Natural killer cell treated with Interleukin-12 subunit alpha and Interleukin-12 subunit beta and Interleukin-15 and Interleukin-18, amount 100 ng/mL, for 72 hours (primary cell): ENCODE measurements around the gene MPRIP. TPM values are rescaled to one million over a fixed set of nuclear protein-coding genes. Genes with fewer than 3 reads are reported as not detected.
"Not testable (repeated sequence)": the region's sequence is repeated elsewhere in the genome, so short reads cannot be mapped to it uniquely, and the experiment has no call there.

Experiments used
- ATAC-seq, 2 donors: fragments of 150-1000 bp; cut with Tn5 transposase in 1 of 2; sonication (Bioruptor Pico), chemical (Tn5 transposase) in 1 of 2; 2 replicates each; pipeline ENCODE4 v1.10.0; 2021
- DNase-seq: peaks from one replicate; pipeline ENCODE4 v3.0.0; 2022; ENCODE audit warnings: low spot score
- H3K27ac Mint-ChIP-seq, 2 donors: 1 replicate in 1 of 2; 2 replicates in 1 of 2; pipeline ENCODE4 v1.8.0; 2022; ENCODE audit warnings: mixed read lengths in 2 of 2, mild to moderate bottlenecking in 1 of 2, moderate library complexity in 1 of 2
- H3K27me3 Mint-ChIP-seq, 2 donors: 1 replicate in 1 of 2; 2 replicates in 1 of 2; pipeline ENCODE4 v1.8.0; 2022; ENCODE audit warnings: mixed read lengths in 2 of 2
- H3K36me3 Mint-ChIP-seq: one replicate; pipeline ENCODE4 v1.8.0; 2022; ENCODE audit warnings: mixed read lengths
- H3K4me1 Mint-ChIP-seq, 2 donors: 1 replicate in 1 of 2; 2 replicates in 1 of 2; pipeline ENCODE4 v1.8.0; 2022; ENCODE audit warnings: low read depth in 2 of 2, mixed read lengths in 2 of 2, mild to moderate bottlenecking in 1 of 2
- H3K4me3 Mint-ChIP-seq: one replicate; pipeline ENCODE4 v1.8.0; 2022; ENCODE audit warnings: mixed read lengths
- H3K9me3 Mint-ChIP-seq: 2 replicates; pipeline ENCODE4 v1.8.0; 2022; ENCODE audit warnings: mixed read lengths
- total RNA-seq, 2 donors: library from RNA; stranded (reverse); gene quantifications; one replicate each; pipeline ENCODE4 v1.2.3, GENCODE V29; 2022

Gene MPRIP
- total RNA-seq, 2 donors from 2014 or later: 158 to 216 TPM

DNA sequence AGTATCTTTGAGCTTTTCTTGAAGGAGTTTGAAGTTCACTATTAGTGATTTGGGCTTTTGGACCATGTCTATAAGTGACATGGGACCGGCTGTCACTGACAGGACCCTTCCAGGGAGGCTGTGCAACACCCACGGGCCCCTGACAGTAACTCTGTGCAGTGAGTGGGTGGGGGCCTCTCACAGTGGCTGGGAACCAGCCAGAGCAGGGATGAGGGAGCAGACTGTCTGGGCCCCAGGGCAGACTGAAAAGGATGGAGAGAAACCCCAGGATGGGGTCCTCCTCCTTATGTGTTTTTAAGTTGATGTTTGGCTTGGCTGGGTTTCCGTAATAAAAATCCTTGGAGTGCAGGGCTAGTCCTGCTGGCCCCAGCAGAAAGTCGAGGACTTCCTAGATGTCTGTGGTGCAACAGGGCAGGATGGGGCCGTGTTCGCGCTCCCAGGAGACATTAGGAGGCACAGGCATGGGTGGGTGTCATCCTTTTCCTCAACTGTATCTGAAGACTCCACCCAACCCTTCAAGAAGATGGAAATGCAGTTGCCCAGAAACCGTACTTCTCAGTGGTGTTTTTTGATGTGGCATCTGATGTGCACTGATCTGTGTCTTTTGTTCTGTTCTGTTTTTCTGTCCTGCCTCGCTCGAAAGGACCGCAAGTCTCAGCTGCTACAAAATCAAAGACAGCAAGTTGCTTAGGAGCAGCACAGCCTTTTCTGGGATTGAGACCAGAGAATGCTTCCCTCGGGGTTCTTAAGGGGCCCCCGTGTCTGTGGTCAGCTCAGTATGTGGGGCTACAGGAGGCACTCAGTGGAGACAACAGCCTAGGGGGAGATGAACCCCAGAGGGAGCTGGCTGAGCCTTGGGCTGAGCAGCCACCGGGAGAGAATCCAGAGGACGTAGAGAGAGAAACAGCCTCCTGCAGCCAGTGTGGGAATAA is 139.7 kb downstream of the MPRIP start:
- ATAC-seq: no peak
- DNase-seq: no peak
- peak overlapping the region; percentile 66 to 94 for H3K27ac Mint-ChIP-seq
- H3K27me3 Mint-ChIP-seq: no peaks in the 10 kb centered on the region
- no peaks in the 10 kb centered on the region for H3K9me3 Mint-ChIP-seq
- H3K36me3 Mint-ChIP-seq: peaks cover 12% of the 10 kb centered on the region
- peaks cover 30 to 52% of the 10 kb centered on the region in 2 donors for H3K4me1 Mint-ChIP-seq
- H3K4me3 Mint-ChIP-seq: peak overlapping the region; percentile 32

DNA sequence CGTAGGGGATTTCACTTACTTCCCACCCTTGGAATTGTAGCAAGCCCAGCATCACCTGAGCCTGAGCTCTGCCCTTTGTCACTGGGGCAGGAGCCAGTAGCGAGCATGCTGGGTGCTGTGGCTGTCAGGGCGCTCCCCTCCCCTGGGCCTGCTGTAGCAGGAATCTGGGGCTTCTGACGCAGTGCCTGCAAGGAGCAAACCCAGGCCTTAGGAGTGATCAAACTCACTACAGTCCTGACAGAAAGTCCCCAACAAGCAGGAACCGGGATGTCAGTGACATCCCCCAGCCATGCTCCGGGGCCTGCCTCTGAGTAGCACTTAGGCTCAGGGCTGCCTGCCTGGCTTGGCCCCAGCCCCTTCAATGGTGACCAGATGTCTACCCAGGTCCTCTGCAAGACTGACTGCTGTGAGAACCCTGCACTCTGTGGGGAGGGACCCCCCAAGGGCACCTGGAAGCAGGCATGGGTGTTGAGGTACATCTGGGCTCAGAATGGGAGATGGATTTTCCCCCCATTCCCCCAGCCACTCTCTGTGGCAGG is 140.4 kb downstream of the MPRIP start:
- no peak for DNase-seq
- peaks cover 12% of the 10 kb centered on the region for H3K36me3 Mint-ChIP-seq
- H3K27ac Mint-ChIP-seq: peak overlapping the region in 1 of 2 donors; percentile 94
- H3K9me3 Mint-ChIP-seq: no peaks in the 10 kb centered on the region
- peaks cover 30 to 52% of the 10 kb centered on the region in 2 donors for H3K4me1 Mint-ChIP-seq
- no peak for ATAC-seq
- no peaks in the 10 kb centered on the region for H3K27me3 Mint-ChIP-seq
- H3K4me3 Mint-ChIP-seq: no peak overlapping the region

DNA sequence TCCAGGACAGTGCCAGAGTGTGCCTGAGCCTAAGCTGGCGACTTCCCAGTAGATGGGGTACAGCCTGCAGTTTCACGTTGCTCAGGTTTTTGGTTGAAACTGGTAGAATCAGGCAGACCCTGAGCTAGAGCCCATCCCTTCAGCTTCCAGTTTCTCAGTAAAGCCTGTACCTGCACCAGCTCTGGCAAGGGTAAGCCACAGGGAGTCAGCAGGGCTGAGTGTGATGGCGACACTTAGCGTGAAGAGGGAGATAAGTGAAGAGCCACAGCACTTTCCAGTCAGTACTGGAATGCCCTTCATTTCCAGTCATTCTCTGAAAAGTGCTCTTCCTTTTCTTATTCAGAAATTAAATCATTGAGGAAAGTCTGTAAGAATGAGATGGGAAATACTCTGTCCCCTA is 141.5 kb downstream of the MPRIP start:
- ATAC-seq (no peak), DNase-seq (no peak)
- H3K4me1 Mint-ChIP-seq: peaks cover 30 to 52% of the 10 kb centered on the region in 2 donors
- H3K4me3 Mint-ChIP-seq: peak overlapping the region; percentile 21
- peak overlapping the region; percentile 62 to 68 for H3K27ac Mint-ChIP-seq
- H3K36me3 Mint-ChIP-seq: peaks cover 12% of the 10 kb centered on the region
- no peaks in the 10 kb centered on the region for H3K9me3 Mint-ChIP-seq
- no peaks in the 10 kb centered on the region for H3K27me3 Mint-ChIP-seq

DNA sequence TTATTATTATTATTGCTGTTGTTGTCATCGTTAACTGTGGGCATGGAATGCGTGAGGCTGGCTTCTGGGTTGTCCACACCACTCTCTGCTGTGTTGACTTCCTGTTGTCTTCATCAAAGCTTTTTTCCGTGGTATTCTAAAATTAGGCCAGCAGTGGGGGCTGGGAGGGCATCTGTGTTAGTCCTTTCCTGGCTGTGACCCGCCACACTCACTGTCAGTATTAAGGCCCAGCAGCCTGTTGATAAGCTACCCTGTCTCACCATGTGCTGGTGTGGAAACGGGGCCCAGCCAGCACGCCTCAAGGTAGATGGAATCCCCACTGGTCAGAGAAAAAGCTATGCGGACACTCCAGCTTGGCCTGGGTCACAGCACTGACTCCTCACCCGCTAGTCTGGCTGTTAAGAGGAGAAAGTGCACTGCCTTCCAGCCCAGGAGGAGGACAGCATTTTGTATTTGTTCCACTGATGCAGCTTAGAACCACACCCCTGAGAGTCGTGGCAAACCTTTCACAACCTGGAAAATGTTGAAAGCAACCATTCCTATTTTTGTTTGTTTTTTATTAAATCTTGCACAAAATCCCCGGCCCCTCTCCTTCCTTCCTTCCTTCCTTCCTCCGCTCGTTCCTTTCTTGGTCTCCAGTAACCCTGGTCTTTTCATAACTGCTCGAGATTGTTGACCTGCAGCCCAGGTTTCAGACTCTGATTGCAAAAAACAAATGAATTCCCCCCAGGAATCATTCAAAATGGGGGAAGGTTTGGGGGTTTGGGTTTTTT is 142.9 kb downstream of the MPRIP start:
- not testable (repeated sequence) for H3K9me3 Mint-ChIP-seq, DNase-seq, H3K27me3 Mint-ChIP-seq, H3K36me3 Mint-ChIP-seq
- H3K27ac Mint-ChIP-seq: peak overlapping the region; percentile 68 to 81
- H3K4me3 Mint-ChIP-seq: peak overlapping the region; percentile 69
- H3K4me1 Mint-ChIP-seq: peaks cover 24 to 44% of the 10 kb centered on the region in 2 donors
- ATAC-seq: peak in 1 of 2 donors; percentile 55

DNA sequence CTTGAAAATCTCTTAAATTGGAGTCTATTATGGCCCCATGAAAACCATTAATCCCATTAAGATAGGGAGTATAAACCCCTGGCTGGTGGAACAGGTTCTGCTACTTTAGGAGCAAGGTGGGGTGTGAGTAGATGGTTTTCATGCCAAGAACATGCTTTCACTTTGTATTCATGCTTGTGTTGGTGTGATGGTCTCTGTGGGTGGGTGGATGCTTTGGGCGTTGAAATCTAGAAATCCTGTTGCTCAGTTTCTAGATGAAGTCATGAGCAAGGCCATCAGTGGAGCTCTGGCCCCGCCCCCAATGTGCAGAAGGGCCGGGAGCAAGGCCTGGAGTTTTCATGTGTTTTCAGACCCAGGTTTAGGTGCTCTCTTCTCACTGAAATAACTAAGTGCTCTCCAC is 143.8 kb downstream of the MPRIP start:
- Mint-ChIP-seq H3K27me3 (no peaks in the 10 kb centered on the region), H3K4me1 (peaks cover 21 to 39% of the 10 kb centered on the region in 2 donors), H3K4me3 (peak overlapping the region; percentile 69), H3K9me3 (no peaks in the 10 kb centered on the region), H3K27ac (peak overlapping the region; percentile 68 to 81), H3K36me3 (no peaks in the 10 kb centered on the region)
- ATAC-seq: peak in 1 of 2 donors; percentile 73
- no peak for DNase-seq

DNA sequence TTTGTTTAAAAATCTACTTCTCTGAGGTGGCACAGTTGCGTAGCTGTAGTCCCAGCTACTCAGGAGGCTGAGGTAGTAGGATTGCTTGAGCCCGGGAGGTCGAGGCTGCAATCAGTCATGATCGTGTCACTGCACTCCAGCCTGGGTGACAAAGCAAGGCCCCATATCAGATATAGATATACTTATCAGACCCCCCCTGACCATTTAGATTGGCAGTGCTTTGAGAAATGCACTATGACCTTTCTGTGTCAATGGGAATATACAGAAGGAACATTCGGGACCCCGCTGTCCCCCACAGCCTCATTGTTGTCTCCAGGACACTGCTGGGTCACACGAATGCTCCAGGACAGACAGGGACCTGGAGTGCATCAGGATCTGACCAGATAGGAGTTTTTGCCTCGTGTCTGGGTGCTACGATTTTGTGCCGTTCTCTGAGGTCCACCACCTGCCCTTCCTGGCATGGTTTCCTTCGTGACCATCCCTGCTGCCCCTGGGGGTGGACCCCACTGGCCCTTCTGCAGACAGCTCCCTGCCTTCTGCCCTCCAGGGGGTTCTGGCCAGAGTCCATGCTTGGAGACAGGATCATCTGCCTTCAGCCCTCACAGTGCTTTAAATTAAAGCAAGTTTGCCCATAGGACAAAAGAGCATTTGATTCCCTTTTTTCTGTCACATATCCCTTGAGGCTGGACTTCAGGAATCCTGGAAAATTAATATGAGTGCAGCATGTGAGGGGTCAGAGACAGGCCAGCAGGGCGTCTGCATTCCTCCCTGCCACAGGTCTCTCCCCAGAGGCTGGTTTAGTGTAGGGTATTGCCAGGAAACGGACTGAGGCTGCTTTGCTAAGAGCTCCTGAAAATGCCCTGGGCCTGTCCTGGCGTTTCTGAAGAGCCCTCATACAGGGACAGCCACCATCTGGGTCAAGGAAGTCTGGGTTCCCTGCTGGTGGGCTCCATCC is 144.6 kb downstream of the MPRIP start:
- peaks cover 21 to 34% of the 10 kb centered on the region in 2 donors for H3K4me1 Mint-ChIP-seq
- no peak for DNase-seq
- no peaks in the 10 kb centered on the region for H3K9me3 Mint-ChIP-seq
- ATAC-seq: no peak
- no peaks in the 10 kb centered on the region for H3K36me3 Mint-ChIP-seq
- peak overlapping the region in 1 of 2 donors; percentile 68 for H3K27ac Mint-ChIP-seq
- H3K27me3 Mint-ChIP-seq: no peaks in the 10 kb centered on the region
- peak overlapping the region; percentile 69 for H3K4me3 Mint-ChIP-seq

DNA sequence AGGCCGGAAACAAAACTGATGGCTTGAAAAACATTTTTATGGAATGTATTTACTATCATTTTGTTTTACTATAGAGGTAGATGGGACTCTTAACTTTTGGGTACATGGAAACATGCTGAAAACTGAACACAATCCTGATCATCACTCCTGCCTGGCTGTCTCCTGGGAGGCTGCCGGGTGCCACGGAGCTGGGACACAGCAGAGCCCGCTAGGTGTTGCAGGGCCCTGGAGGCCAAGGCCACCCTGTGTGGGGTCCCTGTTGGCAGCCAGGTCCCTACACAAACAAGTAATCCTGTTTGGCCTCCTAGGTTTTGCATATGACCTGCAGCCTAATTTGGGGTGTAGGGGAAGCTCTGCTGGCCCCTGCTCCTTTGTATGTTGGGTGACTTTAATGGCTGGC is 146.3 kb downstream of the MPRIP start:
- no peaks in the 10 kb centered on the region for H3K36me3 Mint-ChIP-seq
- no peak for ATAC-seq
- H3K4me1 Mint-ChIP-seq: peaks cover 21 to 29% of the 10 kb centered on the region in 2 donors
- H3K27ac Mint-ChIP-seq: no peak overlapping the region
- DNase-seq: no peak
- H3K9me3 Mint-ChIP-seq: no peaks in the 10 kb centered on the region
- H3K4me3 Mint-ChIP-seq: no peak overlapping the region
- no peaks in the 10 kb centered on the region for H3K27me3 Mint-ChIP-seq

DNA sequence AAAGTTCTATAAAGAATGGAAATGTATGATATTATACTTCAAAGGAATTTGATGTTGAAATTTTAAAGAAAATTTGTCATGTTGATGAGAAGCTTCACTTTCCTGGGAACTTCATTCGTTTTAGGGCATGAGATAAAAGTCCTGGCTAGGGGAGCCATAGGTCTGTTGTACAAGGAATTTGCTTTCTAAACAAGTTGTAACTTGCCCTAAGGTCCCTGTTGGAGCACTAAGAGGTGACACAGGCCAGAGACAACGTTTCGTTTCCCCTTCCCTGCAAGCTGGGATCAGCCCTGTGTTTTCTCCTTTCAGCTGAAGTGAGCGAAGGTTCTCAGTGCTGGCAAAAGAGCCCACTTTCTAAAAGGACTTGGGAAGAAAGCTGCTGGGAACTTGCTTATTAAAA is 147.3 kb downstream of the MPRIP start:
- H3K9me3 Mint-ChIP-seq: no peaks in the 10 kb centered on the region
- no peak for ATAC-seq
- H3K4me1 Mint-ChIP-seq: peaks cover 15 to 20% of the 10 kb centered on the region in 2 donors
- DNase-seq: no peak
- no peak overlapping the region for H3K27ac Mint-ChIP-seq
- H3K36me3 Mint-ChIP-seq: no peaks in the 10 kb centered on the region
- no peak overlapping the region for H3K4me3 Mint-ChIP-seq
- no peaks in the 10 kb centered on the region for H3K27me3 Mint-ChIP-seq

DNA sequence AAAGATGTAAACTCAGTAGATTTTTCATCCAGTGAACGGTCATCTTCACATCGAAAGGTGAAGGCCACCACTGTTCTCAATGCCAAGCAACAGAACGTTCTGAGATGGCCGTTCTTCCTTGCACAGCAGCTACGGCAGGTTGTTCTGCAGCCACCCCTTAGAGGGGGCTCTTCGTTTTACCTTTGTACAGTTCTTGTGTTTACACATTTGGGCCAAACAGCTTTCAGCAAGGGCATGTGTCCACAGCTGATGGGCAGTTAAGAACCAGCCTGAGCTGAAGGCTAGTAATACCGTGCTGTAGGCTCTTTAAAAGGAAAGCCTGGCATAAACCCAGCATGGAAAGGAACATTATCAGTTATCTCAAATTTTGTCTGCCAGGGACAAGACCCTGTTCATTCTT is 147.9 kb downstream of the MPRIP start:
- DNase-seq (no peak), ATAC-seq (no peak)
- Mint-ChIP-seq H3K9me3 (no peaks in the 10 kb centered on the region), H3K36me3 (no peaks in the 10 kb centered on the region), H3K27me3 (no peaks in the 10 kb centered on the region), H3K4me3 (no peak overlapping the region), H3K27ac (no peak overlapping the region), H3K4me1 (peaks cover 10 to 13% of the 10 kb centered on the region in 2 donors)

DNA sequence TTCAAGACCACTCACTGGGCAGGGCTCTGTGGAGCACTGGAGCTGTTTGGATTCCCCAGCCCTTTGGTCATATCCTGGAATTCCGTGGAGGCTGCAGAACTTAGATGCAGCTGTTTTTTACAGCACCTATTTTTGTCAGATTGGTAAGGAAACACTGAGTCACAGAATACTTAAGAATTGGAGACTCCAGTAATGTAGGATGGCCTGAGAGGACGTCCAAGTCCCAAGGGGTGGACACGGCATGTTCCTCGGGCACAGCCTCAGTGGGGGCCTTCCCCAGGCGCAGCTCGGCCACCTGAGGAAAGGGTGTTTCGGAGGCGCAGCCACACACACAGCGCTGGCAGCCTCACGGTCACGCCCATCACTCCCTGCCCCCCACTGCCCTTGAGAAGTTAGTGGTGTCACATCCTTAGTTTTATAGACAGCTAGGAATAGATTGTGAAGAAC is 149.1 kb downstream of the MPRIP start:
- H3K27ac Mint-ChIP-seq: no peak overlapping the region
- no peak overlapping the region for H3K4me3 Mint-ChIP-seq
- ATAC-seq (no peak), DNase-seq (no peak)
- no peaks in the 10 kb centered on the region for H3K36me3 Mint-ChIP-seq
- H3K9me3 Mint-ChIP-seq: no peaks in the 10 kb centered on the region
- H3K27me3 Mint-ChIP-seq: no peaks in the 10 kb centered on the region
- H3K4me1 Mint-ChIP-seq: peaks cover 0 to 2% of the 10 kb centered on the region in 2 donors

DNA sequence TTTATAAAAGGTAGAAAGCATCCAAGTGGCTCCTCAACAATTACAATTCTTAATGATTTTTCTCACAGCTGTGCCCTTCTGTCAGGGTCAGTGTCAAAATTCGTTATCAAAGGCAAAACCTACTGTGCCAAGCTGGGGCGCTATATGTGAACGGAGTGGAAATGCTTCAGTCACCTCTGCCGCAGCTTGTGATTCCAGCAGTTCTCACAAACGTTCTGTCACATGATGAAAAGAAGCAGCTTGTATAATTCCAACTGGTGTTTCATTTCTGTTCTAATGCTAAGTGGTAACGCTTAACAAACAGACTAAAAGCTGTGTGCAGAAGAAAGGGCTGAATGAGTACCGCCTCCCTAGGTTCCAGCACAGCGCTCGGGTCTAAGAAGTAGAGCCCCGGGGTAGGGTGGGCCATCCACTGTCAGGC is 149.7 kb downstream of the MPRIP start:
- no peaks in the 10 kb centered on the region for H3K4me1 Mint-ChIP-seq

DNA sequence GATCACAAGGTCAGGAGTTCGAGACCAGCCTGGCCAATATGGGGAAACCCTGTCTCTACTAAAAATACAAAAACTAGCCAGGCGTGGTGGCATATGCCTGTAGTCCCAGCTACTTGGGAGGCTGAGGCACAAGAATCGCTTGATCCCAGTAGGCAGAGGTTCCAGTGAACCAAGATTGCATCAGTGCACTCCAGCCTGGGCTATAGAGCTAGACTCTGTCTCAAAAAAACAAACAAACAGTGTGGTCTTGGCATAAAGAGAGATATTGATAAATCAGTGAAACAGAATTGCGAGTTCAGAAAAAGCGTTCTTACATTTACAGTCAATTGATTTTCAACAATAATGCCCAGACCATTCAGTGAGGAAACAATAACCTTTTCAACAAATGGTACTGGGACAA is 153.2 kb downstream of the MPRIP start:
- DNase-seq, H3K4me1 Mint-ChIP-seq, ATAC-seq, H3K36me3 Mint-ChIP-seq, H3K27me3 Mint-ChIP-seq, H3K4me3 Mint-ChIP-seq, H3K9me3 Mint-ChIP-seq, H3K27ac Mint-ChIP-seq: not testable (repeated sequence)

More for the DNA sequence above, 149.7 kb downstream of the MPRIP start:
- Mint-ChIP-seq H3K9me3 (no peaks in the 10 kb centered on the region), H3K4me3 (no peak overlapping the region), H3K27ac (no peak overlapping the region), H3K36me3 (no peaks in the 10 kb centered on the region), H3K27me3 (no peaks in the 10 kb centered on the region)
- no peak for ATAC-seq
- no peak for DNase-seq

DNA sequence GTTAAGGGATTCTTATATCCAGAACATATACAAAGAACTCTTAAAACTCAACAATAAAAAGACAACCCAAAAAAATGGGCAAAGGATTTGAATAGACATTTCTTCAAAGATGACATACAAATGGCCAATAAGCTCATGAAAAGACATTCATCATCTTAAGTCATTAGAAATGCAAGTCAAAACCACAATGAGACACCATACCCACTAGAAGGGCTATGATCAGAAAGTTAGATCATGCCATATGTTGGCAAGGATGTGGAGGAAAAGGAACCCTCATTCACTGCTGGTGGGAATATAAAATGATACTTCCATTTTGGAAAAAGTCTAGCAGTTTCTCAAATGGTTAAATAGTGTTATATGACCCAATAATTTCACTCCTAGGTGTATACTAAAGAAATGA is 154.5 kb downstream of the MPRIP start:
- Mint-ChIP-seq H3K27ac (peak overlapping the region in 1 of 2 donors; percentile 12), H3K27me3 (no peaks in the 10 kb centered on the region), H3K36me3 (no peaks in the 10 kb centered on the region), H3K4me1 (peaks cover 3 to 8% of the 10 kb centered on the region in 2 donors), H3K9me3 (no peaks in the 10 kb centered on the region), H3K4me3 (no peak overlapping the region)
- DNase-seq (no peak), ATAC-seq (no peak)
